Uterus (tissue), 2 donors: ENCODE data around the gene ADK.

ENCODE experiments used
- CTCF ChIP-seq, 4 experiments: fragments of 200-600 bp in 2 of 4; fragments of 450-650 bp in 2 of 4; sonication (generic) in 2 of 4; IDR thresholded peaks; one replicate each; pipeline ENCODE4 v1.5.1; 2016 to 2019; ENCODE audit warnings: antibody characterized with exemption in 4 of 4, mild to moderate bottlenecking in 2 of 4, moderate library complexity in 1 of 4
- POLR2A ChIP-seq, 2 donors: fragments of 450-650 bp; IDR thresholded peaks; one replicate each; pipeline ENCODE4 v1.6.1; 2016; ENCODE audit warnings: antibody characterized with exemption in 2 of 2, mild to moderate bottlenecking in 1 of 2, moderate library complexity in 1 of 2

- no peak for TF ChIP-seq CTCF (IDR thresholded peaks at IDR 0.05)
- TF ChIP-seq POLR2A (IDR thresholded peaks at IDR 0.05): no peak
Observed at GRCh38 chr10:74642901-74643595, 492.0 kb downstream of the ADK start.
